NCI-H1048 (cell line): ENCODE measurements around the gene DHRS2.

Source experiments
- DNase-seq: peaks from one replicate; lab custom pipeline; 2025; lab: John Stamatoyannopoulos, UW

The DHRS2 gene

GRCh38 chr14:23694085-23694948 lies 58.2 kb downstream of the DHRS2 start:
- no peak for DNase-seq
